Measurements from ENCODE around the gene VAX1.

The VAX1 gene

GRCh38 chr10:117175215-117175900 is 37.3 kb upstream of the VAX1 start:
- Histone ChIP-seq H4K20me1 (ENCODE audit: insufficient read depth, low read length) (no peaks in the 10 kb centered on the region), H3K4me3 (ENCODE audit: low read depth, low read length, poor library complexity, severe bottlenecking) (peak overlapping the region; percentile 55), H3K27ac (ENCODE audit: low read depth, low read length, poor library complexity, severe bottlenecking) (no peak overlapping the region), H3K9ac (ENCODE audit: low read length) (peak overlapping the region; percentile 14; the same call in 1 of the 2 replicates), H3F3A (ENCODE audit: insufficient read depth, low read length) (no peaks in the 10 kb centered on the region), H2AFZ (ENCODE audit: low read length) (no peak overlapping the region), H3K79me2 (ENCODE audit: insufficient read depth, low read length) (no peaks in the 10 kb centered on the region), H3K4me1 (ENCODE audit: insufficient read depth, low read length, severe bottlenecking) (peaks cover 15% of the 10 kb centered on the region), H3K4me2 (ENCODE audit: low read length) (peak overlapping the region; percentile 68), H3K27me3 (ENCODE audit: insufficient read depth, low read length) (no peaks in the 10 kb centered on the region), H3K9me3 (ENCODE audit: low read length) (no peaks in the 10 kb centered on the region), H3K9me2 (ENCODE audit: low read depth, low read length) (no peaks in the 10 kb centered on the region), H3K36me3 (ENCODE audit: insufficient read depth, low read length) (no peaks in the 10 kb centered on the region)
- TF ChIP-seq, protein P1, sequence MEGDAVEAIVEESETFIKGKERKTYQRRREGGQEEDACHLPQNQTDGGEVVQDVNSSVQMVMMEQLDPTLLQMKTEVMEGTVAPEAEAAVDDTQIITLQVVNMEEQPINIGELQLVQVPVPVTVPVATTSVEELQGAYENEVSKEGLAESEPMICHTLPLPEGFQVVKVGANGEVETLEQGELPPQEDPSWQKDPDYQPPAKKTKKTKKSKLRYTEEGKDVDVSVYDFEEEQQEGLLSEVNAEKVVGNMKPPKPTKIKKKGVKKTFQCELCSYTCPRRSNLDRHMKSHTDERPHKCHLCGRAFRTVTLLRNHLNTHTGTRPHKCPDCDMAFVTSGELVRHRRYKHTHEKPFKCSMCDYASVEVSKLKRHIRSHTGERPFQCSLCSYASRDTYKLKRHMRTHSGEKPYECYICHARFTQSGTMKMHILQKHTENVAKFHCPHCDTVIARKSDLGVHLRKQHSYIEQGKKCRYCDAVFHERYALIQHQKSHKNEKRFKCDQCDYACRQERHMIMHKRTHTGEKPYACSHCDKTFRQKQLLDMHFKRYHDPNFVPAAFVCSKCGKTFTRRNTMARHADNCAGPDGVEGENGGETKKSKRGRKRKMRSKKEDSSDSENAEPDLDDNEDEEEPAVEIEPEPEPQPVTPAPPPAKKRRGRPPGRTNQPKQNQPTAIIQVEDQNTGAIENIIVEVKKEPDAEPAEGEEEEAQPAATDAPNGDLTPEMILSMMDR (IDR thresholded peaks at IDR 0.05; ENCODE audit: low read length), result 0 out of 2 replicates have a peak, but pooled peaks have one; percentile 0
- no peak for TF ChIP-seq EZH2 (IDR thresholded peaks at IDR 0.05; ENCODE audit: borderline replicate concordance, low read length)

GRCh38 chr10:117174439-117175214 is 36.6 kb upstream of the VAX1 start:
- Histone ChIP-seq H4K20me1 (ENCODE audit: insufficient read depth, low read length) (no peaks in the 10 kb centered on the region), H3K9me2 (ENCODE audit: low read depth, low read length) (no peaks in the 10 kb centered on the region), H3K27me3 (ENCODE audit: insufficient read depth, low read length) (no peaks in the 10 kb centered on the region), H3K9me3 (ENCODE audit: low read length) (no peaks in the 10 kb centered on the region), H3K9ac (ENCODE audit: low read length) (peak overlapping the region; percentile 14; the same call in 1 of the 2 replicates), H3F3A (ENCODE audit: insufficient read depth, low read length) (no peaks in the 10 kb centered on the region), H3K4me2 (ENCODE audit: low read length) (peak overlapping the region; percentile 68), H3K36me3 (ENCODE audit: insufficient read depth, low read length) (no peaks in the 10 kb centered on the region), H3K79me2 (ENCODE audit: insufficient read depth, low read length) (no peaks in the 10 kb centered on the region), H3K4me1 (ENCODE audit: insufficient read depth, low read length, severe bottlenecking) (peaks cover 15% of the 10 kb centered on the region), H2AFZ (ENCODE audit: low read length) (no peak overlapping the region), H3K4me3 (ENCODE audit: low read depth, low read length, poor library complexity, severe bottlenecking) (peak overlapping the region; percentile 55), H3K27ac (ENCODE audit: low read depth, low read length, poor library complexity, severe bottlenecking) (no peak overlapping the region)
- no peak for TF ChIP-seq EZH2 (IDR thresholded peaks at IDR 0.05; ENCODE audit: borderline replicate concordance, low read length)
- TF ChIP-seq, protein P1 (IDR thresholded peaks at IDR 0.05; ENCODE audit: low read length), result peak; percentile 88

DNA sequence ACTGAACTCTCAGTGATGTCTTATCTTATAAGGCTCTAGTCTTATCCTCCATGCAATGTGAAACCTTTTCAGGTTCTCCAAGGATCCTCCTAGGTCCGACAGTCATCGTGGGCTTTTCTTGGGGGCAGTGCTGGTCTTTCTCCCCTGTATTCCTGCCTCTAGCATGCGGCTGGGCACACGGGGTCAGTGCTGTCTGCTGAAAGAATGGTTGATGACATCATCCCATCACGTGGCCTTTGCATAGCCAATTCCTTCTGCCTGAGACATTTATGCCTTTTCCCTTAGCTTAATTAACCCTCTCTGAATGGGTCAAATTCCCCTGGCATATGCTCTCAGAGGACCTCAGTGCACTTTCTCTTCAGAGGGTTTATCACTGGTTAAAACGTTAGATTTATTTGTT is 32.2 kb upstream of the VAX1 start:
- Histone ChIP-seq H3K27me3 (ENCODE audit: insufficient read depth, low read length) (no peaks in the 10 kb centered on the region), H3K4me2 (ENCODE audit: low read length) (no peak overlapping the region), H3K9me2 (ENCODE audit: low read depth, low read length) (no peaks in the 10 kb centered on the region), H3K27ac (ENCODE audit: low read depth, low read length, poor library complexity, severe bottlenecking) (no peak overlapping the region), H3K79me2 (ENCODE audit: insufficient read depth, low read length) (no peaks in the 10 kb centered on the region), H4K20me1 (ENCODE audit: insufficient read depth, low read length) (no peaks in the 10 kb centered on the region), H3K36me3 (ENCODE audit: insufficient read depth, low read length) (no peaks in the 10 kb centered on the region), H3K4me3 (ENCODE audit: low read depth, low read length, poor library complexity, severe bottlenecking) (no peak overlapping the region), H3K9ac (ENCODE audit: low read length) (no peak overlapping the region), H3K4me1 (ENCODE audit: insufficient read depth, low read length, severe bottlenecking) (peaks cover 9% of the 10 kb centered on the region), H3K9me3 (ENCODE audit: low read length) (no peaks in the 10 kb centered on the region), H2AFZ (ENCODE audit: low read length) (no peak overlapping the region), H3F3A (ENCODE audit: insufficient read depth, low read length) (no peaks in the 10 kb centered on the region)
- no peak for TF ChIP-seq EZH2 (IDR thresholded peaks at IDR 0.05; ENCODE audit: borderline replicate concordance, low read length)
- TF ChIP-seq, protein P1 (IDR thresholded peaks at IDR 0.05; ENCODE audit: low read length), result no peak
